ENCODE data around the gene HOXA10. TPM values are rescaled to one million over a fixed set of nuclear protein-coding genes. Genes with fewer than 3 reads are reported as not detected.
A peak's percentile ranks its signal among the peaks of the same experiment; 100 is the strongest.

Gene HOXA10
- total RNA-seq, 1 experiment from 2014 or later = 16.2 TPM

DNA sequence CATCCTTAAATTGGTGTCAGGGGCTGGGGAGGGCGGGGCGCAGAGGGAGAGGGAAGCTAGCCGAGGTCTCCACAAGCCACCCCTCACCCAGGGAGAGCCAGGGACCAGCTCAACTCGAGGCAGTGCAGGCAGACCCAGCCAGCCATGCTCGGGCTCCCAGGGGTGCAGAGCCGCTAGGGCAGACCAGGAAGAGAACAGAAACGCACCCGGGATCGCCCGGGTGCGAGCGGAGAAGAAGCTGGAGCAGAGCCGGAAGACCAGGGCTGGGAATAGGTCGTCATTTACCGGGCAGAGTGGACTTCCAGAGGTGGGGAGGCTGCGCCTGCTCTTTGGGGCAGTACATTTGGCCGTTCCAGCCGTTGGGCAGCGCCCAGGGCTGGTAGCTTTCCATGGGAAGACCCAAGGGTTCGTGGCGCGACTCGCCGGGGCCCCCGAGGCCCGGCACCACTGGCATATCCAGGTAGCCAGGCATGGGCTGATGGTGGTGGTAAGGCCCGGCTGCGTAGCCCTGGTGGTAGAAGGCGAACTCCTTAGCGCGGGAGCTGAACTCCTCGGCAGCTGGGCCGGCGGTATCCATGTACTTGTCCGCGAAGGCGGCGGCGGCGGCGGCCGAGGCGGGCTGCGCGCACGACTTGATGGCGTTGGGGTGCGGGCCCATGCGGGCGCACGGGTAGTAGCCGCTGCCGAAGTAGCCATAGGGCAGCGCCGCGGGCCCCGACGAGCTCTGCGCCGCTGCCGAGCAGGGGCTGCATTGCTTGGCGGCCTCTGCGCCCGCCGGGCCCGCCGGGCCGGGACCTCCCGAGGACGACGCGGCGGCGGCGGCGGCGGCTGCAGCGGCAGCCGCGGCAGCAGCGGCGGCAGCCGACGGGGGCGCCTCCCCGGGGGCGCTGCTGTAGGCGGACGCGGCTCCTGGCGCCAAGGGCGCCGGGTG, 25.0 kb upstream of the HOXA10 start:
- H3K4me3 ChIP-seq = peak overlapping the region; percentile 87
- peak; percentile 50 to 52 for DNase-seq
- H3K27me3 ChIP-seq = no peaks in the 10 kb centered on the region

GRCh38 chr7:27198138-27198841, 24.2 kb upstream of the HOXA10 start:
- no peak for DNase-seq
- Histone ChIP-seq H3K9me3 (replicated peaks) (no peaks in the 10 kb centered on the region), H3K36me3 (no peaks in the 10 kb centered on the region), H3K4me3 (peak overlapping the region; percentile 87), H3K4me1 (no peaks in the 10 kb centered on the region; the same call in 1 of the 2 replicates), H3K27ac (no peak overlapping the region), H3K27me3 (no peaks in the 10 kb centered on the region)

More for the DNA sequence above, 25.0 kb upstream of the HOXA10 start:
- H3K36me3 ChIP-seq = no peaks in the 10 kb centered on the region
- H3K27ac ChIP-seq = no peak overlapping the region
- no peaks in the 10 kb centered on the region for H3K9me3 ChIP-seq (replicated peaks)
- H3K4me1 ChIP-seq = no peaks in the 10 kb centered on the region; the same call in 1 of the 2 replicates

- no peaks in the 10 kb centered on the region; the same call in 1 of the 2 replicates for H3K4me1 ChIP-seq
- H3K4me3 ChIP-seq = no peak overlapping the region
- no peaks in the 10 kb centered on the region for H3K9me3 ChIP-seq (replicated peaks)
- no peak overlapping the region for H3K27ac ChIP-seq
- no peaks in the 10 kb centered on the region for H3K27me3 ChIP-seq
- no peaks in the 10 kb centered on the region for H3K36me3 ChIP-seq
- DNase-seq = no peak
These were observed 23.3 kb upstream of the HOXA10 start for GRCh38 chr7:27197137-27198042.

GRCh38 chr7:27196287-27196767, 22.2 kb upstream of the HOXA10 start:
- Histone ChIP-seq H3K4me3 (no peak overlapping the region), H3K27me3 (no peaks in the 10 kb centered on the region)
- peak; percentile 69 to 88 for DNase-seq

GRCh38 chr7:27194686-27195379, 20.7 kb upstream of the HOXA10 start:
- Histone ChIP-seq H3K4me1 (no peaks in the 10 kb centered on the region), H3K27ac (no peak overlapping the region), H3K36me3 (no peaks in the 10 kb centered on the region), H3K4me3 (no peak overlapping the region), H3K9me3 (replicated peaks) (no peaks in the 10 kb centered on the region), H3K27me3 (no peaks in the 10 kb centered on the region)
- DNase-seq = no peak

More at GRCh38 chr7:27196287-27196767, 22.2 kb upstream of the HOXA10 start:
- H3K9me3 ChIP-seq (replicated peaks) = no peaks in the 10 kb centered on the region
- H3K27ac ChIP-seq = no peak overlapping the region
- no peaks in the 10 kb centered on the region for H3K36me3 ChIP-seq
- no peaks in the 10 kb centered on the region; the same call in 1 of the 2 replicates for H3K4me1 ChIP-seq

DNA sequence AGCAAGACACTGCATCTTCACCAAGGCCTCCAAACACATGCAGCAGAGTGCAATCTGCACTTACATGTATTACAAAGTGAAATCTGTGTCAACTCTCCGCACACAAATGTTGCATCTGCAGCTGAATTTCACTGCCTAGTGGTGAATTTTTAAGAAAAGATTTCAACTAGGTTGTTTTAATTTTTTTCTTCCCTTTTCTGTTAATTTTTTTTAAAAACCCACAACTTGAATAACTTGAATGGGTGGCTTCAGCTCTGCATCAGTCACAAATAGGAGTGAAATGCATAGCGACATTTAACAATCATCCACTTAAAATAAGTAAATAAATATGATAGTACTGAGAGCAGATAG, 19.9 kb upstream of the HOXA10 start:
- no peaks in the 10 kb centered on the region for H3K27me3 ChIP-seq
- no peaks in the 10 kb centered on the region for H3K9me3 ChIP-seq (replicated peaks)
- H3K4me1 ChIP-seq = no peaks in the 10 kb centered on the region
- DNase-seq = no peak
- H3K36me3 ChIP-seq = no peaks in the 10 kb centered on the region
- no peak overlapping the region for H3K4me3 ChIP-seq
- H3K27ac ChIP-seq = no peak overlapping the region

DNA sequence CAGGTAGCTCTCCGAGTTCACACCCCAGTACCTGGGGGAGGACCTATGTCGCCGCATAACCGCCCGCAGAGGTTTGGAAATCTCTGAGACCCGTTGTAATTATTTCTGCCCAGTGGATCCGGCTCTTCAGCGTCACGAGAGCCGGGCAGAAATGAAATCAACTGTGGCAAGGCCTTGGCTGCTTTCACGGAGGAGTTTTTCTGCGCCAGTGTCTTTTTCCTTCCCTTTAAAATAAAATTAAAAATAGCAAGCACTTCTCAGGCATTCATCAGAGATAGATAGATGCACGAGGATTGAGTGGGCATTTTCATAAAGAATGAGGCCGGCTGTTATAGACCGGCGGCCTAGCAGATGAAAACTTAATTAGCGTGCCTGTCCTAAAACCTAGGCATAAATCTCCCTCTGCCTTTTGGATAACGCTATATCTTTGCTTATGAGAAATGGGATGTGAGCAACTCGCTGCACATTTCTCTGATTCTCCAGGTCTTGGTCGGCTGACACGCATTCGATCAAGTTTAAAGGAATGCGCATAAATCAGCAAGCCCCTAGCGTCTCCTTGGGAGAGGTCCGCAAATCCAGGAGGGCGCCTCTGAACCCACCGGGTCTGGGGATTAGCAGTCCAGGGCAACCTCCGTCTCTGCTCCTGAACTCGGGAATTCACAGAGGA, 19.3 kb upstream of the HOXA10 start:
- no peaks in the 10 kb centered on the region for H3K9me3 ChIP-seq (replicated peaks)
- H3K27ac ChIP-seq = no peak overlapping the region
- no peaks in the 10 kb centered on the region for H3K4me1 ChIP-seq
- no peak overlapping the region for H3K4me3 ChIP-seq
- no peak for DNase-seq
- no peaks in the 10 kb centered on the region for H3K27me3 ChIP-seq
- no peaks in the 10 kb centered on the region for H3K36me3 ChIP-seq

GRCh38 chr7:27192546-27193334, 18.6 kb upstream of the HOXA10 start:
- no peaks in the 10 kb centered on the region for H3K4me1 ChIP-seq
- no peaks in the 10 kb centered on the region for H3K9me3 ChIP-seq (replicated peaks)
- H3K36me3 ChIP-seq = no peaks in the 10 kb centered on the region
- H3K27ac ChIP-seq = no peak overlapping the region
- no peaks in the 10 kb centered on the region for H3K27me3 ChIP-seq
- no peak overlapping the region for H3K4me3 ChIP-seq
- no peak for DNase-seq

GRCh38 chr7:27191833-27192545, 17.9 kb upstream of the HOXA10 start:
- Histone ChIP-seq H3K4me1 (no peaks in the 10 kb centered on the region), H3K27me3 (no peaks in the 10 kb centered on the region), H3K4me3 (no peak overlapping the region), H3K9me3 (replicated peaks) (no peaks in the 10 kb centered on the region), H3K27ac (no peak overlapping the region), H3K36me3 (no peaks in the 10 kb centered on the region)
- no peak for DNase-seq

- H3K4me1 ChIP-seq = no peaks in the 10 kb centered on the region
- no peak overlapping the region for H3K4me3 ChIP-seq
- no peaks in the 10 kb centered on the region for H3K36me3 ChIP-seq
- H3K27ac ChIP-seq = no peak overlapping the region
- no peaks in the 10 kb centered on the region for H3K9me3 ChIP-seq (replicated peaks)
- DNase-seq = no peak
- H3K27me3 ChIP-seq = no peaks in the 10 kb centered on the region
These were observed 17.1 kb upstream of the HOXA10 start for GRCh38 chr7:27191161-27191731.

GRCh38 chr7:27189997-27190748, 16.1 kb upstream of the HOXA10 start:
- Histone ChIP-seq H3K27ac (no peak overlapping the region), H3K36me3 (no peaks in the 10 kb centered on the region), H3K4me3 (no peak overlapping the region), H3K4me1 (no peaks in the 10 kb centered on the region), H3K9me3 (replicated peaks) (no peaks in the 10 kb centered on the region), H3K27me3 (no peaks in the 10 kb centered on the region)
- peak in 1 of 2 experiments; percentile 17 for DNase-seq
